ENCODE measurements around the gene NAA30. TPM values are rescaled to one million over a fixed set of nuclear protein-coding genes. Genes with fewer than 3 reads are reported as not detected.

Gene NAA30
- total and polyA plus RNA-seq, 2 donors (not counting 1 experiment from before 2014, with no cell fraction given) = 2.8 to 13.3 TPM

GRCh38 chr14:57420986-57421385, 30.6 kb downstream of the NAA30 start:
- H3K4me2 ChIP-seq (replicated peaks; ENCODE audit: low read depth, low read length, poor library complexity, severe bottlenecking) = no peak overlapping the region

GRCh38 chr14:57435923-57436322, 45.5 kb downstream of the NAA30 start:
- ATAC-seq (ENCODE audit: low read depth) (no peak), DNase-seq (no peak)
- H3K9me3 ChIP-seq (ENCODE audit: control extremely low read depth in 1 of 3, control insufficient read depth in 2 of 3, insufficient read depth in 1 of 3, low read length in 2 of 3) = peaks cover 0 to 1% (median 0%) of the 10 kb centered on the region in 3 donors
- H2AFZ ChIP-seq (ENCODE audit: insufficient read depth, low read depth, low read length, poor library complexity, severe bottlenecking) = no peak overlapping the region
- Mint-ChIP-seq H3K27ac (no peak overlapping the region), H3K4me1 (no peaks in the 10 kb centered on the region), H3K27me3 (peaks cover 11% of the 10 kb centered on the region), H3K4me3 (no peak overlapping the region), H3K9me3 (ENCODE audit: insufficient read depth) (peaks cover 3% of the 10 kb centered on the region)
- intact Hi-C loops (cut with micrococcal nuclease) = no loop called here
- TF ChIP-seq CTCF (IDR thresholded peaks at IDR 0.05) (no peak), EZH2 (IDR thresholded peaks at IDR 0.05; ENCODE audit: borderline replicate concordance, insufficient read depth, low read depth, low read length, poor library complexity, severe bottlenecking) (no peak)
- no peaks in the 10 kb centered on the region for H3K4me1 ChIP-seq (ENCODE audit: control insufficient read depth in 2 of 2, insufficient read depth in 2 of 2, low read length in 2 of 2)
- H3K36me3 ChIP-seq (replicated peaks in 1 of 2; ENCODE audit: control extremely low read depth in 1 of 2, control insufficient read depth in 1 of 2, extremely low read depth in 1 of 2, insufficient read depth in 2 of 2, low read length in 1 of 2) = no peaks in the 10 kb centered on the region
- ChIA-PET CTCF (no interaction called here), POLR2A (no interaction called here)
- no peak overlapping the region for H3K4me2 ChIP-seq (replicated peaks; ENCODE audit: low read depth, low read length, poor library complexity, severe bottlenecking)
- no peak overlapping the region for H3K27ac ChIP-seq (ENCODE audit: low read length in 2 of 2)
- H3K9ac ChIP-seq (ENCODE audit: low read length) = no peak overlapping the region
- H3K4me3 ChIP-seq (ENCODE audit: control extremely low read depth in 1 of 5, extremely low read depth in 1 of 5, insufficient read depth in 1 of 5, low read depth in 2 of 5, low read length in 4 of 5) = no peak overlapping the region
- no peaks in the 10 kb centered on the region for H3K27me3 ChIP-seq (replicated peaks in 1 of 4; ENCODE audit: control extremely low read depth in 1 of 4, control insufficient read depth in 3 of 4, insufficient read depth in 4 of 4, low read length in 3 of 4)
- no peaks in the 10 kb centered on the region for H4K20me1 ChIP-seq (ENCODE audit: control insufficient read depth, insufficient read depth, low read length, poor library complexity, severe bottlenecking)
- no peaks in the 10 kb centered on the region for H3K79me2 ChIP-seq (ENCODE audit: control insufficient read depth, insufficient read depth, low read length)

More at GRCh38 chr14:57420986-57421385, 30.6 kb downstream of the NAA30 start:
- intact Hi-C loops (cut with micrococcal nuclease) = no loop called here
- Mint-ChIP-seq H3K9me3 (ENCODE audit: insufficient read depth) (no peaks in the 10 kb centered on the region), H3K27ac (no peak overlapping the region), H3K27me3 (peaks cover 4% of the 10 kb centered on the region), H3K4me3 (no peak overlapping the region), H3K4me1 (no peaks in the 10 kb centered on the region)
- no peak for TF ChIP-seq EZH2 (IDR thresholded peaks at IDR 0.05; ENCODE audit: borderline replicate concordance, insufficient read depth, low read depth, low read length, poor library complexity, severe bottlenecking)
- TF ChIP-seq CTCF (IDR thresholded peaks at IDR 0.05) = no peak
- Histone ChIP-seq H3K27me3 (replicated peaks in 1 of 4; ENCODE audit: control extremely low read depth in 1 of 4, control insufficient read depth in 3 of 4, insufficient read depth in 4 of 4, low read length in 3 of 4) (no peaks in the 10 kb centered on the region), H3K4me1 (ENCODE audit: control insufficient read depth in 2 of 2, insufficient read depth in 2 of 2, low read length in 2 of 2) (no peaks in the 10 kb centered on the region), H2AFZ (ENCODE audit: insufficient read depth, low read depth, low read length, poor library complexity, severe bottlenecking) (no peak overlapping the region), H4K20me1 (ENCODE audit: control insufficient read depth, insufficient read depth, low read length, poor library complexity, severe bottlenecking) (no peaks in the 10 kb centered on the region), H3K9ac (ENCODE audit: low read length) (no peak overlapping the region), H3K4me3 (ENCODE audit: control extremely low read depth in 1 of 5, extremely low read depth in 1 of 5, insufficient read depth in 1 of 5, low read depth in 2 of 5, low read length in 4 of 5) (no peak overlapping the region), H3K27ac (ENCODE audit: low read length in 2 of 2) (no peak overlapping the region), H3K79me2 (ENCODE audit: control insufficient read depth, insufficient read depth, low read length) (no peaks in the 10 kb centered on the region), H3K9me3 (ENCODE audit: control extremely low read depth in 1 of 3, control insufficient read depth in 2 of 3, insufficient read depth in 1 of 3, low read length in 2 of 3) (no peaks in the 10 kb centered on the region), H3K36me3 (replicated peaks in 1 of 2; ENCODE audit: control extremely low read depth in 1 of 2, control insufficient read depth in 1 of 2, extremely low read depth in 1 of 2, insufficient read depth in 2 of 2, low read length in 1 of 2) (no peaks in the 10 kb centered on the region)
- no CpG with 5 or more reads among the region's 3 CpGs for WGBS (ENCODE audit: insufficient coverage)
- CTCF ChIA-PET = no interaction called here
- no peak for DNase-seq
- no peak for ATAC-seq (ENCODE audit: low read depth)
- POLR2A ChIA-PET = no interaction called here

Measured in B cell (primary cell).